Endothelial cell of umbilical vein (primary cell): ENCODE results near the gene MBD5.

Experiments
- EZH2 ChIP-seq: IDR thresholded peaks from 2 replicates; pipeline ENCODE4 v1.6.1; 2012; ENCODE audit warnings: borderline replicate concordance, low read depth, mild to moderate bottlenecking, moderate library complexity, low read length, inconsistent platforms; ENCODE audit not compliant: severe bottlenecking
- GATA2 ChIP-seq: IDR thresholded peaks from 2 replicates; pipeline ENCODE4 v1.7.0; 2011; ENCODE audit warnings: low read depth, mild to moderate bottlenecking, moderate library complexity, mixed read lengths, low read length; ENCODE audit not compliant: insufficient read length, insufficient read depth
- MYC ChIP-seq: IDR thresholded peaks from one replicate; pipeline ENCODE4 v1.6.1; 2011; ENCODE audit warnings: mild to moderate bottlenecking, low read depth, low read length
- POLR2A ChIP-seq: IDR thresholded peaks from 2 replicates; pipeline ENCODE4 v1.6.1; 2012; ENCODE audit warnings: low read depth, mild to moderate bottlenecking, control low read depth, low read length
- POLR2AphosphoS5 ChIP-seq: IDR thresholded peaks from 2 replicates; pipeline ENCODE4 v1.6.1; 2012; ENCODE audit warnings: low read depth, mild to moderate bottlenecking, control low read depth, low read length, moderate library complexity; ENCODE audit not compliant: insufficient read depth
- TF ChIP-seq, protein P1 (sequence below): IDR thresholded peaks from 2 replicates; pipeline ENCODE4 v1.6.1; 2011; ENCODE audit not compliant: insufficient read depth, insufficient read length
- TF ChIP-seq, protein P2 (sequence below), 2 donors: IDR thresholded peaks; 1 replicate in 1 of 2; 2 replicates in 1 of 2; pipeline ENCODE4 v1.5.1; 2011; ENCODE audit warnings: low read length in 2 of 2, mild to moderate bottlenecking in 2 of 2, moderate library complexity in 2 of 2, control low read depth in 1 of 2, inconsistent platforms in 1 of 2, low read depth in 1 of 2; ENCODE audit not compliant: insufficient read depth in 1 of 2; ENCODE audit errors: extremely low read depth in 1 of 2

DNA sequence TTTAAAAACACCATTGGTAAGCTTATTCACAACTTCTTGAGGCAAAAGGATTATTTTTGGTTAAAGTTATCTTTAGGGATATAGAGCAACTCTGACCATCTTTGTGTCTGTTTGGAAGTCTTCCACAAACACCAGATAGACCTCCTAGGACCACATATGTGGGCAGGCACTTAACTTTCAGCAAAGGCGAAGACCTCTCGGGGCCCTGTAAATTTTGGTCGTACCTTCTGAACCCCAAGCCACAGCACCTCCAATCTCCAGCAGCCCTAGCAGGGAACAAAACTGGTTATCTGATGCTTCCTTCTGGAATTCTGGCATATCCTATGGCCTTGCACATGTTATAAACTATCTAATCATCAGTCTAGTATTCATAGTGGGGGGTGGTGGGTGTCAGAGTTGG, 114.8 kb downstream of the MBD5 start:
- TF ChIP-seq, protein P1, sequence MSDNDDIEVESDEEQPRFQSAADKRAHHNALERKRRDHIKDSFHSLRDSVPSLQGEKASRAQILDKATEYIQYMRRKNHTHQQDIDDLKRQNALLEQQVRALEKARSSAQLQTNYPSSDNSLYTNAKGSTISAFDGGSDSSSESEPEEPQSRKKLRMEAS: no peak
- TF ChIP-seq, protein P2, sequence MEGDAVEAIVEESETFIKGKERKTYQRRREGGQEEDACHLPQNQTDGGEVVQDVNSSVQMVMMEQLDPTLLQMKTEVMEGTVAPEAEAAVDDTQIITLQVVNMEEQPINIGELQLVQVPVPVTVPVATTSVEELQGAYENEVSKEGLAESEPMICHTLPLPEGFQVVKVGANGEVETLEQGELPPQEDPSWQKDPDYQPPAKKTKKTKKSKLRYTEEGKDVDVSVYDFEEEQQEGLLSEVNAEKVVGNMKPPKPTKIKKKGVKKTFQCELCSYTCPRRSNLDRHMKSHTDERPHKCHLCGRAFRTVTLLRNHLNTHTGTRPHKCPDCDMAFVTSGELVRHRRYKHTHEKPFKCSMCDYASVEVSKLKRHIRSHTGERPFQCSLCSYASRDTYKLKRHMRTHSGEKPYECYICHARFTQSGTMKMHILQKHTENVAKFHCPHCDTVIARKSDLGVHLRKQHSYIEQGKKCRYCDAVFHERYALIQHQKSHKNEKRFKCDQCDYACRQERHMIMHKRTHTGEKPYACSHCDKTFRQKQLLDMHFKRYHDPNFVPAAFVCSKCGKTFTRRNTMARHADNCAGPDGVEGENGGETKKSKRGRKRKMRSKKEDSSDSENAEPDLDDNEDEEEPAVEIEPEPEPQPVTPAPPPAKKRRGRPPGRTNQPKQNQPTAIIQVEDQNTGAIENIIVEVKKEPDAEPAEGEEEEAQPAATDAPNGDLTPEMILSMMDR (IDR thresholded peaks at IDR 0.05; ENCODE audit: extremely low read depth in 1 of 2, insufficient read depth in 1 of 2, low read depth in 1 of 2, low read length in 2 of 2): no peak
- TF ChIP-seq MYC (no peak), EZH2 (no peak), GATA2 (no peak), POLR2AphosphoS5 (no peak), POLR2A (no peak)
